ENCODE data around the gene RPL38.
"Not testable (repeated sequence)": the region's sequence is repeated elsewhere in the genome, so short reads cannot be mapped to it uniquely, and the experiment has no call there.

RPL38 gene

GRCh38 chr17:74185571-74186185 lies 17.8 kb upstream of the RPL38 start:
- no peak for DNase-seq

- DNase-seq: no peak
Measured at GRCh38 chr17:74186498-74186897, 17.0 kb upstream of the RPL38 start.

- DNase-seq: no peak
Measured at GRCh38 chr17:74187761-74188160, 15.7 kb upstream of the RPL38 start.

GRCh38 chr17:74188687-74189086 lies 14.8 kb upstream of the RPL38 start:
- not testable (repeated sequence) for DNase-seq

- peak; percentile 87 for DNase-seq
Measured at GRCh38 chr17:74190154-74190553, 13.3 kb upstream of the RPL38 start.

GRCh38 chr17:74190807-74191406 lies 12.6 kb upstream of the RPL38 start:
- no peak for DNase-seq

GRCh38 chr17:74192950-74193781 lies 10.3 kb upstream of the RPL38 start:
- peak; percentile 95 for DNase-seq

GRCh38 chr17:74194682-74195081 lies 8.8 kb upstream of the RPL38 start:
- DNase-seq: no peak

- no peak for DNase-seq
Measured at GRCh38 chr17:74196541-74197317, 6.7 kb upstream of the RPL38 start.

GRCh38 chr17:74197801-74198200 lies 5.7 kb upstream of the RPL38 start:
- DNase-seq: no peak

- DNase-seq: no peak
Measured at GRCh38 chr17:74198694-74199093, 4.8 kb upstream of the RPL38 start.

GRCh38 chr17:74199306-74200092 lies 4.0 kb upstream of the RPL38 start:
- peak; percentile 47 for DNase-seq

GRCh38 chr17:74200112-74200511 lies 3.4 kb upstream of the RPL38 start:
- no peak for DNase-seq

GRCh38 chr17:74201250-74201649 lies 2.2 kb upstream of the RPL38 start:
- DNase-seq: peak; percentile 90

GRCh38 chr17:74201948-74202347 lies 1.5 kb upstream of the RPL38 start:
- no peak for DNase-seq

- DNase-seq: no peak
Measured at GRCh38 chr17:74202938-74203337, 540 bp upstream of the RPL38 start.

GRCh38 chr17:74204474-74204873 lies 996 bp downstream of the RPL38 start:
- DNase-seq: no peak

- DNase-seq: no peak
Measured at GRCh38 chr17:74205274-74205673, 1.8 kb downstream of the RPL38 start.

- no peak for DNase-seq
Measured at GRCh38 chr17:74206332-74206818, 2.9 kb downstream of the RPL38 start.

- peak; percentile 90 for DNase-seq
Measured at GRCh38 chr17:74210191-74211140, 7.0 kb downstream of the RPL38 start.
